HCT116 (cell line): ENCODE results near the gene GPR171. TPM values are rescaled to one million over a fixed set of nuclear protein-coding genes. Genes with fewer than 3 reads are reported as not detected.
A peak's percentile ranks its signal among the peaks of the same experiment; 100 is the strongest.

ENCODE experiments used
- ATAC-seq: fragments of 200-7000 bp; cut with Tn5 transposase; 2 replicates; pipeline ENCODE4 v1.9.1; 2020; ENCODE audit warnings: mild to moderate bottlenecking, moderate library complexity
- BruUV-seq: library from RNA; stranded (reverse); fragments of 400-500 nt; replicated peaks from 2 replicates; lab custom pipeline; 2021; lab: Mats Ljungman, UMichigan
- CTCF ChIA-PET: fragments of 300-600 bp; sonication (Branson Sonifier 250); formaldehyde crosslinking; loops from one replicate; lab custom pipeline; 2021; ENCODE audit warnings: antibody characterized with exemption; lab: Charles Lee
- POLR2A ChIA-PET: fragments of 300-600, 350-600 bp; sonication (Branson Sonifier 250); formaldehyde crosslinking; loops from one replicate; lab custom pipeline; 2021; ENCODE audit warnings: antibody characterized with exemption; lab: Charles Lee
- RAD21 ChIA-PET, 2 experiments: fragments of 300-600 bp; sonication (Branson Sonifier 250); formaldehyde crosslinking; loops; one replicate each; lab custom pipeline; 2023; ENCODE audit warnings: low total read pairs in 2 of 2; ENCODE audit not compliant: uncharacterized antibody in 2 of 2, unreplicated experiment in 2 of 2, low non-redundant PET in 1 of 2; lab: Charles Lee
- DNase-seq: peaks from one replicate; pipeline ENCODE4 v3.0.0-alpha.2; 2010; ENCODE audit warnings: low read depth, low spot score
- H2AFZ ChIP-seq: fragments of 200-600 bp; shearing (Covaris generic), sonication (generic); 2 replicates; pipeline ENCODE4 v1.6.1; 2017; ENCODE audit warnings: low read depth, mixed run types, mixed read lengths, antibody characterized with exemption, low read length; ENCODE audit not compliant: poor library complexity, severe bottlenecking
- H3K27ac ChIP-seq: 2 replicates; pipeline ENCODE4 v1.5.1; 2012; ENCODE audit warnings: low read depth, low read length
- H3K27me3 ChIP-seq: fragments of 200-600 bp; sonication (generic); 2 replicates; pipeline ENCODE4 v1.6.1; 2016; ENCODE audit warnings: mixed run types, low read length, mixed read lengths; ENCODE audit not compliant: insufficient read depth
- H3K36me3 ChIP-seq, 2 experiments: fragments of 200-500 bp in 1 of 2; fragments of 200-600 bp in 1 of 2; sonication (Bioruptor generic) in 1 of 2; sonication (generic) in 1 of 2; 2 replicates each; pipeline versions ENCODE4 v1.5.1 to v1.6.1; 2014 to 2016; ENCODE audit warnings: low read length in 2 of 2, inconsistent platforms in 1 of 2, mixed read lengths in 1 of 2, mixed run types in 1 of 2; ENCODE audit not compliant: insufficient read depth in 2 of 2, control insufficient read depth in 1 of 2
- H3K4me1 ChIP-seq, 2 experiments: fragments of 200-600 bp in 1 of 2; sonication (generic) in 1 of 2; 2 replicates each; pipeline versions ENCODE4 v1.5.1 to v1.6.1; 2012 to 2017; ENCODE audit warnings: low read length in 2 of 2, inconsistent platforms in 1 of 2, mild to moderate bottlenecking in 1 of 2, mixed read lengths in 1 of 2, mixed run types in 1 of 2, moderate library complexity in 1 of 2; ENCODE audit not compliant: insufficient read depth in 2 of 2, control insufficient read depth in 1 of 2
- H3K4me2 ChIP-seq: fragments of 200-600 bp; sonication (generic); 2 replicates; pipeline ENCODE4 v1.6.1; 2017; ENCODE audit warnings: mixed run types, low read length, mixed read lengths
- H3K4me3 ChIP-seq, 2 experiments: fragments of 200-600 bp in 1 of 2; sonication (generic) in 1 of 2; replicated peaks in 1 of 2; 2 replicates each; pipeline ENCODE4 v1.5.1; 2011 to 2016; ENCODE audit warnings: low read length in 2 of 2, control low read depth in 1 of 2, low read depth in 1 of 2, mild to moderate bottlenecking in 1 of 2, mixed read lengths in 1 of 2, mixed run types in 1 of 2
- H3K79me2 ChIP-seq: fragments of 200-600 bp; sonication (generic); 2 replicates; pipeline ENCODE4 v1.6.1; 2017; ENCODE audit warnings: mild to moderate bottlenecking, mixed run types, low read length, moderate library complexity, mixed read lengths; ENCODE audit not compliant: insufficient read depth
- H3K9ac ChIP-seq: fragments of 200-600 bp; sonication (generic); 2 replicates; pipeline ENCODE4 v1.6.1; 2016; ENCODE audit warnings: low read length, mixed read lengths
- H3K9me2 ChIP-seq: fragments of 200-600 bp; sonication (generic), shearing (Covaris generic); 2 replicates; pipeline ENCODE4 v1.6.1; 2017; ENCODE audit warnings: mixed run types, mild to moderate bottlenecking, moderate library complexity; ENCODE audit not compliant: insufficient read depth
- H3K9me3 ChIP-seq, 2 experiments: fragments of 200-500 bp in 1 of 2; fragments of 200-600 bp in 1 of 2; sonication (Bioruptor generic) in 1 of 2; sonication (generic) in 1 of 2; 2 replicates each; pipeline ENCODE4 v1.6.1; 2014 to 2017; ENCODE audit warnings: low read length in 2 of 2, mixed read lengths in 2 of 2, inconsistent platforms in 1 of 2, low read depth in 1 of 2, mild to moderate bottlenecking in 1 of 2, mixed run types in 1 of 2, moderate library complexity in 1 of 2; ENCODE audit not compliant: control insufficient read depth in 1 of 2, insufficient read depth in 1 of 2
- H4K20me1 ChIP-seq: fragments of 200-600 bp; sonication (generic), shearing (Covaris generic); 2 replicates; pipeline ENCODE4 v1.6.1; 2017; ENCODE audit warnings: mixed run types, mild to moderate bottlenecking, moderate library complexity; ENCODE audit not compliant: insufficient read depth
- CTCF ChIP-seq, 3 experiments: fragments of 200-600 bp in 1 of 3; sonication (generic) in 1 of 3; IDR thresholded peaks in 2 of 3; conservative IDR thresholded peaks in 1 of 3; 2 replicates each; pipeline ENCODE4 v1.5.1; 2012 to 2017; ENCODE audit warnings: low read depth in 2 of 3, low read length in 2 of 3, antibody characterized with exemption in 1 of 3, borderline replicate concordance in 1 of 3, control low read depth in 1 of 3, mild to moderate bottlenecking in 1 of 3, mixed read lengths in 1 of 3, mixed run types in 1 of 3, moderate library complexity in 1 of 3; ENCODE audit not compliant: insufficient read depth in 1 of 3
- EZH2phosphoT487 ChIP-seq: fragments of 200-600 bp; IDR thresholded peaks from 2 replicates; pipeline ENCODE4 v1.6.1; 2018; ENCODE audit warnings: antibody characterized with exemption, borderline replicate concordance
- RAD21 ChIP-seq: IDR thresholded peaks from 2 replicates; pipeline ENCODE4 v1.6.1; 2012; ENCODE audit warnings: low read depth, mild to moderate bottlenecking
- intact Hi-C: fragments of 100-400 bp; cut with micrococcal nuclease; formaldehyde crosslinking; loops from 2 replicates; pipeline ENCODE4 v1.10.0; 2022
- total RNA-seq: library from RNA; stranded (reverse); gene quantifications from one replicate; pipeline ENCODE4 v1.2.1, GENCODE V29; 2021; ENCODE audit not compliant: unreplicated experiment
- TF ChIP-seq, protein P1 (sequence below): IDR thresholded peaks from 2 replicates; pipeline ENCODE4 v1.6.1; 2011; ENCODE audit warnings: mild to moderate bottlenecking, low read length, moderate library complexity; ENCODE audit not compliant: insufficient replicate concordance; ENCODE audit errors: extremely low read depth

GPR171 gene
- total RNA-seq, 1 experiment from 2014 or later, result not detected

GRCh38 chr3:151156618-151157216 is 46.3 kb downstream of the GPR171 start:
- ChIA-PET CTCF (interaction anchor here (0.8 to 1.5 kb wide), 8 partner anchors 12 to 369 kb away, joined by 3 to 9 read pairs (median 3); no protein-coding TSS in a partner anchor), RAD21 (interaction anchor here in 1 of 2 experiments (0.6 to 1.3 kb wide), 2 partner anchors 14 to 148 kb away, joined by 3 to 4 read pairs; no protein-coding TSS in a partner anchor), POLR2A (no interaction called here)
- no peaks in the 10 kb centered on the region for H3K27me3 ChIP-seq
- DNase-seq, result peak; percentile 71
- no peaks in the 10 kb centered on the region for H4K20me1 ChIP-seq
- H3K4me2 ChIP-seq, result no peak overlapping the region
- H3K27ac ChIP-seq, result no peak overlapping the region
- H3K9me2 ChIP-seq, result no peaks in the 10 kb centered on the region
- BruUV-seq, result no TSS peak
- H3K4me3 ChIP-seq, result no peak overlapping the region
- H3K79me2 ChIP-seq, result no peaks in the 10 kb centered on the region
- no peak overlapping the region for H2AFZ ChIP-seq
- no peaks in the 10 kb centered on the region for H3K36me3 ChIP-seq
- TF ChIP-seq, protein P1, sequence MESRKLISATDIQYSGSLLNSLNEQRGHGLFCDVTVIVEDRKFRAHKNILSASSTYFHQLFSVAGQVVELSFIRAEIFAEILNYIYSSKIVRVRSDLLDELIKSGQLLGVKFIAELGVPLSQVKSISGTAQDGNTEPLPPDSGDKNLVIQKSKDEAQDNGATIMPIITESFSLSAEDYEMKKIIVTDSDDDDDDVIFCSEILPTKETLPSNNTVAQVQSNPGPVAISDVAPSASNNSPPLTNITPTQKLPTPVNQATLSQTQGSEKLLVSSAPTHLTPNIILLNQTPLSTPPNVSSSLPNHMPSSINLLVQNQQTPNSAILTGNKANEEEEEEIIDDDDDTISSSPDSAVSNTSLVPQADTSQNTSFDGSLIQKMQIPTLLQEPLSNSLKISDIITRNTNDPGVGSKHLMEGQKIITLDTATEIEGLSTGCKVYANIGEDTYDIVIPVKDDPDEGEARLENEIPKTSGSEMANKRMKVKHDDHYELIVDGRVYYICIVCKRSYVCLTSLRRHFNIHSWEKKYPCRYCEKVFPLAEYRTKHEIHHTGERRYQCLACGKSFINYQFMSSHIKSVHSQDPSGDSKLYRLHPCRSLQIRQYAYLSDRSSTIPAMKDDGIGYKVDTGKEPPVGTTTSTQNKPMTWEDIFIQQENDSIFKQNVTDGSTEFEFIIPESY, result no peak
- TF ChIP-seq CTCF (IDR thresholded peaks at IDR 0.05 in 2 of 3, conservative IDR thresholded peaks at IDR 0.05 in 1 of 3; ENCODE audit: borderline replicate concordance in 1 of 3, insufficient read depth in 1 of 3, low read depth in 2 of 3, low read length in 2 of 3), result peak; percentile 45 to 69 (median 54); a peak in 5 of 6 replicates
- TF ChIP-seq EZH2phosphoT487, result no peak
- TF ChIP-seq RAD21, result peak; percentile 34; the same call in 1 of the 2 replicates
- intact Hi-C loops, result loop anchor here (1.0 kb wide), 1 partner anchor 127 kb away; no protein-coding TSS in a partner anchor
- H3K9ac ChIP-seq, result no peak overlapping the region
- ATAC-seq, result peak; percentile 94
- 0 out of 4 replicates have a peak, but pooled peaks cover 0 to 2% of the 10 kb centered on the region in 2 experiments for H3K4me1 ChIP-seq
- H3K9me3 ChIP-seq, result no peaks in the 10 kb centered on the region
